Natural killer cell (primary cell): ENCODE data around the gene TFPI. TPM values are rescaled to one million over a fixed set of nuclear protein-coding genes. Genes with fewer than 3 reads are reported as not detected.

ENCODE experiments used
- ATAC-seq, 3 donors: fragments of 150-1000 bp in 2 of 3; fragments of 200-7000 bp in 1 of 3; cut with Tn5 transposase; 1 replicate in 1 of 3; 2 replicates in 2 of 3; pipeline ENCODE4 v1.10.0; 2021; ENCODE audit warnings: mild to moderate bottlenecking in 2 of 3, moderate library complexity in 2 of 3
- DNase-seq, 2 donors: peaks; one replicate each; pipeline versions ENCODE4 v3.0.0 to v3.0.0-alpha.2; 2013 to 2021; ENCODE audit warnings: mixed read lengths in 1 of 2
- H3K27ac ChIP-seq: one replicate; pipeline ENCODE4 v1.5.1; 2013; ENCODE audit warnings: mild to moderate bottlenecking, low read length
- H3K27me3 ChIP-seq: one replicate; pipeline ENCODE4 v1.6.1; 2013; ENCODE audit warnings: low read length; ENCODE audit not compliant: control insufficient read depth, insufficient read depth
- H3K36me3 ChIP-seq: one replicate; pipeline ENCODE4 v1.6.1; 2013; ENCODE audit warnings: low read length; ENCODE audit not compliant: control insufficient read depth, insufficient read depth
- H3K4me1 ChIP-seq: one replicate; pipeline ENCODE4 v1.6.1; 2013; ENCODE audit warnings: low read length; ENCODE audit not compliant: control insufficient read depth, insufficient read depth
- H3K4me3 ChIP-seq: one replicate; pipeline ENCODE4 v1.5.1; 2013; ENCODE audit warnings: low read length
- H3K9me3 ChIP-seq: one replicate; pipeline ENCODE4 v1.6.1; 2013; ENCODE audit warnings: low read length; ENCODE audit not compliant: control insufficient read depth, insufficient read depth
- H3K27ac Mint-ChIP-seq, 2 donors: one replicate each; pipeline ENCODE4 v1.8.0; 2022; ENCODE audit warnings: mild to moderate bottlenecking in 2 of 2, mixed read lengths in 2 of 2, moderate library complexity in 1 of 2
- H3K27me3 Mint-ChIP-seq, 2 donors: one replicate each; pipeline ENCODE4 v1.8.0; 2022; ENCODE audit warnings: low read depth in 2 of 2, mixed read lengths in 2 of 2
- H3K36me3 Mint-ChIP-seq: one replicate; pipeline ENCODE4 v1.8.0; 2022; ENCODE audit warnings: mixed read lengths
- H3K4me1 Mint-ChIP-seq, 2 donors: one replicate each; pipeline ENCODE4 v1.8.0; 2022; ENCODE audit warnings: mixed read lengths in 2 of 2
- H3K4me3 Mint-ChIP-seq: one replicate; pipeline ENCODE4 v1.8.0; 2022; ENCODE audit warnings: mild to moderate bottlenecking, moderate library complexity, mixed read lengths
- H3K9me3 Mint-ChIP-seq, 2 donors: one replicate each; pipeline ENCODE4 v1.8.0; 2022; ENCODE audit warnings: mixed read lengths in 2 of 2
- WGBS: methylation state at CpG from one replicate; pipeline ENCODE4 v1.1.7; 2013; ENCODE audit warnings: missing lambda C conversion rate; ENCODE audit not compliant: insufficient coverage; 5-methylcytosine and 5-hydroxymethylcytosine counted together
- intact Hi-C: fragments of 100-400 bp; cut with micrococcal nuclease; formaldehyde crosslinking; loops from one replicate; pipeline ENCODE4 v1.14.2; 2022
- total RNA-seq, 4 donors: library from RNA; stranded (reverse); fragments of 120-200 nt in 1 of 4; gene quantifications; one replicate each; pipeline versions ENCODE4 v1.2.3 to v1.2.4, GENCODE V29; 2013 to 2022
- TF ChIP-seq, protein P1 (sequence below): fragments of 200-600 bp; IDR thresholded peaks from one replicate; pipeline ENCODE4 v1.8.0; 2022; ENCODE audit warnings: antibody characterized with exemption

The TFPI gene
- total RNA-seq, 3 donors from 2014 or later (not counting 1 experiment from before 2014, with no cell fraction given), result 0.10 to 1.2 (median 0.23) TPM

DNA sequence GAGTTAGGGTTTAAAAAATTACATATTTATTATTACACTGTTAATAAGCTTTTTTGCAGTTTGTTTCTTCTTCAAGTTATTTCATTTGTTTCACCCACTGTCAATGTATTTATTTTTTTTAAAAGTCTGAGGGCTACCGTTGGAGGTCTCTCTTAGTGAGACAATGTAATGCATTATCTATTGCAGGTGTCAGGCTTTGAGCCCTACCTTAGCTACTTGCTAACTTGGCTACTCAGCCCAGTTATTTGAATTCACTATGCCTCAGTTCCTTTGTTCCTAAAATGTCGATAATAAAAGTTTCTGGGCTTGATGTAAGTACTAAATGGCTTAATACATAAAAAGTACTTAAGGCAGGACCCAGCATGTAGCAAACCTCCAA lies 458 bp upstream of the TFPI start:
- Mint-ChIP-seq H3K27me3 (no peaks in the 10 kb centered on the region), H3K4me1 (peaks cover 0 to 6% of the 10 kb centered on the region in 2 donors), H3K36me3 (no peaks in the 10 kb centered on the region), H3K4me3 (peak overlapping the region; percentile 35), H3K9me3 (no peaks in the 10 kb centered on the region), H3K27ac (no peak overlapping the region)
- H3K4me1 ChIP-seq, result no peaks in the 10 kb centered on the region
- no peaks in the 10 kb centered on the region for H3K27me3 ChIP-seq
- H3K27ac ChIP-seq, result no peak overlapping the region
- 17% methylated on average over 1 of the region's 2 CpGs for WGBS
- no peak overlapping the region for H3K4me3 ChIP-seq
- DNase-seq (no peak), ATAC-seq (no peak)
- H3K36me3 ChIP-seq, result no peaks in the 10 kb centered on the region
- TF ChIP-seq, protein P1, sequence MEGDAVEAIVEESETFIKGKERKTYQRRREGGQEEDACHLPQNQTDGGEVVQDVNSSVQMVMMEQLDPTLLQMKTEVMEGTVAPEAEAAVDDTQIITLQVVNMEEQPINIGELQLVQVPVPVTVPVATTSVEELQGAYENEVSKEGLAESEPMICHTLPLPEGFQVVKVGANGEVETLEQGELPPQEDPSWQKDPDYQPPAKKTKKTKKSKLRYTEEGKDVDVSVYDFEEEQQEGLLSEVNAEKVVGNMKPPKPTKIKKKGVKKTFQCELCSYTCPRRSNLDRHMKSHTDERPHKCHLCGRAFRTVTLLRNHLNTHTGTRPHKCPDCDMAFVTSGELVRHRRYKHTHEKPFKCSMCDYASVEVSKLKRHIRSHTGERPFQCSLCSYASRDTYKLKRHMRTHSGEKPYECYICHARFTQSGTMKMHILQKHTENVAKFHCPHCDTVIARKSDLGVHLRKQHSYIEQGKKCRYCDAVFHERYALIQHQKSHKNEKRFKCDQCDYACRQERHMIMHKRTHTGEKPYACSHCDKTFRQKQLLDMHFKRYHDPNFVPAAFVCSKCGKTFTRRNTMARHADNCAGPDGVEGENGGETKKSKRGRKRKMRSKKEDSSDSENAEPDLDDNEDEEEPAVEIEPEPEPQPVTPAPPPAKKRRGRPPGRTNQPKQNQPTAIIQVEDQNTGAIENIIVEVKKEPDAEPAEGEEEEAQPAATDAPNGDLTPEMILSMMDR, result no peak
- H3K9me3 ChIP-seq, result no peaks in the 10 kb centered on the region
- intact Hi-C loops, result no loop called here

DNA sequence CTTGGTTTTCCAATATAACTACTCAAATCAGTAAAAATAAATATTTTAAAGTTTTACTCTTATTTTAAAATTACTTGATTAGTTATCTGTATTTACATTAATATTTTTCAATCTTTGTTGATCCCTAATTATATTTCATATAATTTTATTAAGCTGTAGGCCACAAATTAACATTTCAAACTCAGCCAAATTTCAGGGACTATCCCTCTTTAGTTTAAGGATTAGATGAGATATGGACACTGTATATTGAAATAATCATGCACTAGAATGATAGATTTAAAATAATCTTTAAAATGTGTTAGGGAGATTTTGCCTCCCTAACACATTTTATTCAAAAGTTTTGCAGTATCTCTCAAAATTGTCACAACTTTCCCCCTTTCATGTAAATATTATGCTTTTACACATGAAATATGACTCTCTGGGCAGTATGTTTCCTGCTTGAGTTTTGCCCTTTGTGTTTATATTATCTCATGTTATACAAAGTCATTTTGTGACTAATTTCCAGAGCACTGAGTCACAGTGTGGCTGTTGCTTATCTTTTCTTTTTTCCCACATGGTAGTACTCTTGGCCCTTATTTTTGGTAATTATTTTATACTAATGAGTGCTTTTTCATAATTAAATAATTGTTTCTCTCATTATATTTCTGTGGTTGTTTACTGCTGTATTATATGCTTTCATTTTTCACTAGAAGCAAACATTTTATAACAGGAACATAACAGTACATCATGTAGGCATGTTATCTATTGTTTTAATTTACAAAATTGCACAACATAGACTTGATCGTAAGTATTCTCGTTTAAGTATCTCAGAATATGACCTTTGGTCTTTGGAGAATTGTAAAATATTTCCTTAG lies 1.2 kb downstream of the TFPI start:
- peaks cover 0 to 6% of the 10 kb centered on the region in 2 donors for H3K4me1 Mint-ChIP-seq
- no peak overlapping the region for H3K27ac Mint-ChIP-seq
- H3K36me3 Mint-ChIP-seq, result no peaks in the 10 kb centered on the region
- H3K4me3 Mint-ChIP-seq, result no peak overlapping the region
- Histone ChIP-seq H3K27me3 (no peaks in the 10 kb centered on the region), H3K36me3 (no peaks in the 10 kb centered on the region), H3K9me3 (no peaks in the 10 kb centered on the region), H3K4me1 (no peaks in the 10 kb centered on the region), H3K4me3 (no peak overlapping the region), H3K27ac (no peak overlapping the region)
- intact Hi-C loops, result no loop called here
- no peaks in the 10 kb centered on the region for H3K27me3 Mint-ChIP-seq
- WGBS, result no CpG with 5 or more reads among the region's 2 CpGs
- no peaks in the 10 kb centered on the region for H3K9me3 Mint-ChIP-seq
- DNase-seq (no peak), ATAC-seq (no peak)
- TF ChIP-seq, protein P1, result no peak

DNA sequence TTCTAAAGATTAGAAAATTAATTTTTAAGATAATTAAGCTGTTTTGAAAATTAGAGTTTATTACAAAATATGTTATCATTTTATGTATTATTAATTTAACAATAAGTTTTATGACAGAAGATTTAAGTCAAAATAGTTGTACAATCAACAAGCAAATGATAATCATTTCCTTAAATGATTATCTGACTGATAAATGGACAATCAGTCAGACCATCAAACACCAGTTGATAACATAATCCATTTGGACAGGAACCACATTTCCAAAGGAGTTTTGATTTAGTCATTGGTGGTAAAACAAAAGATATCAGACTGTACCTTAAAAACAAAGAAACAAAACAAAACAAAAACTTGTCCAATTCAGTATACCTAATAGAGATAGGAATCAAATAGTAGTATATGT lies 1.9 kb downstream of the TFPI start:
- H3K4me3 ChIP-seq, result no peak overlapping the region
- intact Hi-C loops, result no loop called here
- TF ChIP-seq, protein P1, result no peak
- DNase-seq (no peak), ATAC-seq (no peak)
- H3K27me3 Mint-ChIP-seq, result no peaks in the 10 kb centered on the region
- H3K9me3 Mint-ChIP-seq, result no peaks in the 10 kb centered on the region
- no peaks in the 10 kb centered on the region for H3K4me1 ChIP-seq
- H3K4me3 Mint-ChIP-seq, result no peak overlapping the region
- no peaks in the 10 kb centered on the region for H3K36me3 Mint-ChIP-seq
- H3K27me3 ChIP-seq, result no peaks in the 10 kb centered on the region
- H3K27ac ChIP-seq, result no peak overlapping the region
- H3K36me3 ChIP-seq, result no peaks in the 10 kb centered on the region
- peaks cover 0 to 6% of the 10 kb centered on the region in 2 donors for H3K4me1 Mint-ChIP-seq
- no peak overlapping the region for H3K27ac Mint-ChIP-seq
- H3K9me3 ChIP-seq, result no peaks in the 10 kb centered on the region

DNA sequence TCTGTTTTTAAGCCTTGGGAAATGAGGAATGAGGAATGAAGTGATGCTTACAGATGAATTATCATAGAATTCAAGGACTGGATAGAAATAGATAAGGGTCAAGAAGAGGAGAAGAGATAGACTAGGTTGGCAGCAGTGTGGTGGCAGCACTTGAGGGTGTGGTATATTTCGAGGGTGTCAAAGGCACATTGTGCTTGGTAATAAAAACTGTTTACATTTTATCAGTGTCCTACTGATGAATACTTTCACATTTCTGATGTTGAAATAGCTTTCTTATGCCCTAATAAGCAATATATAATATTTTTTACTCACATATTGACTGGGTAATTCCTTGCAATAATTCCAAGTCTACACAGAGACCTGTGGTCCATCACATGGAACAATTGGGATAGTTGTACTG lies 3.4 kb downstream of the TFPI start:
- no peak overlapping the region for H3K4me3 ChIP-seq
- H3K27ac ChIP-seq, result no peak overlapping the region
- TF ChIP-seq, protein P1, result no peak
- no peak overlapping the region for H3K4me3 Mint-ChIP-seq
- no peaks in the 10 kb centered on the region for H3K27me3 ChIP-seq
- H3K9me3 ChIP-seq, result no peaks in the 10 kb centered on the region
- H3K4me1 Mint-ChIP-seq, result peaks cover 0 to 6% of the 10 kb centered on the region in 2 donors
- no peaks in the 10 kb centered on the region for H3K36me3 ChIP-seq
- no peaks in the 10 kb centered on the region for H3K9me3 Mint-ChIP-seq
- H3K27ac Mint-ChIP-seq, result no peak overlapping the region
- intact Hi-C loops, result no loop called here
- no peak for DNase-seq
- no peak for ATAC-seq
- H3K4me1 ChIP-seq, result no peaks in the 10 kb centered on the region
- 80% methylated on average over 1 of the region's 1 CpG for WGBS
- no peaks in the 10 kb centered on the region for H3K27me3 Mint-ChIP-seq
- no peaks in the 10 kb centered on the region for H3K36me3 Mint-ChIP-seq
